Esophagus (tissue), 2 donors: ENCODE results near the gene OR10J1. TPM values are rescaled to one million over a fixed set of nuclear protein-coding genes. Genes with fewer than 3 reads are reported as not detected.

Source experiments
- H3K27ac ChIP-seq, 2 donors: one replicate each; pipeline ENCODE4 v1.5.1; 2013; ENCODE audit warnings: low read depth in 2 of 2, mild to moderate bottlenecking in 2 of 2, inconsistent platforms in 1 of 2, low read length in 1 of 2, moderate library complexity in 1 of 2
- H3K27me3 ChIP-seq, 2 donors: one replicate each; pipeline ENCODE4 v1.6.1; 2013; ENCODE audit warnings: low read length in 2 of 2, control low read depth in 1 of 2, mild to moderate bottlenecking in 1 of 2; ENCODE audit not compliant: insufficient read depth in 2 of 2, control insufficient read depth in 1 of 2
- H3K36me3 ChIP-seq, 2 donors: one replicate each; pipeline ENCODE4 v1.6.1; 2013; ENCODE audit warnings: low read length in 1 of 2; ENCODE audit not compliant: control insufficient read depth in 2 of 2, insufficient read depth in 2 of 2
- H3K4me1 ChIP-seq, 2 donors: one replicate each; pipeline ENCODE4 v1.6.1; 2013; ENCODE audit warnings: low read length in 1 of 2; ENCODE audit not compliant: control insufficient read depth in 2 of 2, insufficient read depth in 2 of 2
- H3K4me3 ChIP-seq, 2 donors: one replicate each; pipeline ENCODE4 v1.5.1; 2013; ENCODE audit warnings: low read length in 2 of 2, mild to moderate bottlenecking in 2 of 2, low read depth in 1 of 2, moderate library complexity in 1 of 2
- H3K9me3 ChIP-seq, 2 donors: one replicate each; pipeline ENCODE4 v1.6.1; 2013; ENCODE audit warnings: mild to moderate bottlenecking in 2 of 2, low read depth in 1 of 2, low read length in 1 of 2, moderate library complexity in 1 of 2; ENCODE audit not compliant: control insufficient read depth in 2 of 2, insufficient read depth in 1 of 2
- WGBS, 2 donors: extraction: QIAGEN DNeasy Blood & Tissue Kit; methylation state at CpG; one replicate each; pipeline ENCODE4 v1.1.7; 2013; 5-methylcytosine and 5-hydroxymethylcytosine counted together
- polyA plus RNA-seq, 2 donors: library from polyadenylated mRNA; stranded (reverse); fragments of 200-250 nt; gene quantifications; one replicate each; pipeline ENCODE4 v1.2.3, GENCODE V29; 2013
- donor health status: healthy with polysubstance abuse.
- donor health status: Bipolar disorder and iron deficiency.

Gene OR10J1
- polyA plus RNA-seq, 2 donors = not detected

DNA sequence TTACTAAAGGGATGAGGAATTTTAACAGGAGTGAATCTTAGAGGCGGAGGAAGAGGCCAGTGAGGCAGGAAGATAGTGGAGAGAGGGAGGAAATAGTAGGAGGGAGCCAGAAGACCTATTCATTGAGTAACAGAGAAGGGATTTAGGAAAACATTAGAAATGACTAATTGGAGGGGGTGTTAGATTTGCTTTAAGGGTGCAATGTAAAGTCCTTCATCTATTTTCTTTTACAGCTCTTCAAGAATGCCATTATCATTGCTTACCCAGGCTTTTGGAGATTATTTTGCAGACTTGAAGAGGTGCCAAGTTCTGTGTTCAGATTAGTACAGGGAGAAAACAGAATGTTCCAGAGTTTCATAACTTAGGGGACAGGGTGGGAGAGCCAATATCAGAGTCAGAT, 33.8 kb downstream of the OR10J1 start:
- Histone ChIP-seq H3K27ac (no peak overlapping the region), H3K9me3 (no peaks in the 10 kb centered on the region), H3K27me3 (no peaks in the 10 kb centered on the region), H3K4me3 (no peak overlapping the region), H3K36me3 (no peaks in the 10 kb centered on the region), H3K4me1 (no peaks in the 10 kb centered on the region)
- 80 to 91% methylated on average over 1 of the region's 1 CpG for WGBS, 2 donors

DNA sequence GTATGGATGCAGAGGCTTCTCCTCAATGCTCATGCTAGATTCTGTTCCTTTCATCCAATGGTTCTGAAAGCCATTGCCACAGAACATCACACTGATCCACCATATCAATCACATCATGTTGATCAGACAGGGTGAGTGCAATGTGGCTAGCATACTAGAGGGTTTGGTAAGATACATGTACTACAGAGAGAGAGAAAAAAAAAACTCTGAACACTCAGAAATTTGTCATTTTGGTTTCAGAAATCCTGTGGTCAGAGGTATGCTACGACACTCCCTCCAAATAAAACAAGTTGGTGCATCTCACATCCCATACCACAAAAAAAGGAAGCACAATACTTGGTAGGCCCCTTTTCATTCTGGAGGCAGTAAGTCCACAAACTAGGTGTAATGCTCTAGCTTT, 35.4 kb downstream of the OR10J1 start:
- Histone ChIP-seq H3K36me3 (no peaks in the 10 kb centered on the region), H3K4me1 (no peaks in the 10 kb centered on the region), H3K9me3 (no peaks in the 10 kb centered on the region), H3K27me3 (no peaks in the 10 kb centered on the region), H3K4me3 (no peak overlapping the region), H3K27ac (no peak overlapping the region)
- 52 to 62% methylated on average over 1 of the region's 1 CpG for WGBS, 2 donors

DNA sequence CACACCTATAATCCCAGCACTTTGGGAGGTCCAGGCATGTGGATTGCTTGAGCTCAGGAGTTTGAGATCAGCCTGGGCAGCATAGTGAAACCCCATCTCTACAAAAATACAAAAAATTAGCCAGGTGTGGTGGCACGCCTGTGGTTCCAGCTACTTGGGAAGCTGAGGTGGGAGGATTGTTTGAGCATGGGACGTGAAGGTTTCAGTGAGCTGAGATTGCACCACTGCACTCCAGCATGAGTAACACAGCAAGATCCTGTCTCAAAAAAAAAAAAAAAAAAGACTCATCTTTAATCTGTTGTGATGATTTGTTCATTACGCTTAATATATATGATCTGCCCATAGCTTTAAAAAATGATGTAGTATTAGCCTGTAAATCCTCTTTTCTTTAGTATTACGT, 44.0 kb downstream of the OR10J1 start:
- Histone ChIP-seq H3K36me3 (no peaks in the 10 kb centered on the region), H3K27ac (no peak overlapping the region), H3K9me3 (peaks cover 0 to 3% of the 10 kb centered on the region in 2 donors), H3K4me1 (no peaks in the 10 kb centered on the region), H3K27me3 (no peaks in the 10 kb centered on the region), H3K4me3 (no peak overlapping the region)
- 85% methylated on average over 4 of the region's 4 CpGs for WGBS, 2 donors

Other genes with a start within 250 kb of the OR10J1 start
- 10 to 100 TPM; 11.1 to 35.9 TPM for gene ACKR1, start 234.8 kb upstream of the OR10J1 start, polyA plus RNA-seq
- 10 to 100 TPM in 1 of 2 donors, 1 to 10 TPM in 1; 4.0 to 20.8 TPM for gene FCER1A, start 137.4 kb upstream of the OR10J1 start, polyA plus RNA-seq
- not detected for gene OR10J4, start 7.5 kb upstream of the OR10J1 start, polyA plus RNA-seq
- not detected for gene OR10J5, start 96.3 kb downstream of the OR10J1 start, polyA plus RNA-seq
- gene APCS, start 148.1 kb downstream of the OR10J1 start, polyA plus RNA-seq = not detected